Gastrocnemius medialis (tissue), 4 donors: Measurements from ENCODE around the gene DNAJC18. TPM values are rescaled to one million over a fixed set of nuclear protein-coding genes. Genes with fewer than 3 reads are reported as not detected.
"Not testable (repeated sequence)": the region's sequence is repeated elsewhere in the genome, so short reads cannot be mapped to it uniquely, and the experiment has no call there.

Experiments used
- ATAC-seq, 2 donors: fragments of 150-250 bp; one replicate each; pipeline ENCODE4 v1.9.1; 2016
- DNase-seq, 2 donors: peaks; one replicate each; pipeline ENCODE4 v3.0.0-alpha.2; 2019
- H3K27ac ChIP-seq, 4 donors: fragments of 200-600 bp; sonication (generic); 1 replicate in 1 of 4; 2 replicates in 3 of 4; pipeline ENCODE4 v1.5.1; 2016 to 2018; ENCODE audit warnings: mild to moderate bottlenecking in 2 of 4, moderate library complexity in 1 of 4
- H3K27me3 ChIP-seq, 3 donors: fragments of 200-600 bp; sonication (generic) in 2 of 3; 1 replicate in 1 of 3; 2 replicates in 2 of 3; pipeline versions ENCODE4 v1.5.1 to v1.6.0; 2016 to 2019; ENCODE audit warnings: mild to moderate bottlenecking in 1 of 3, moderate library complexity in 1 of 3
- H3K36me3 ChIP-seq, 2 donors: fragments of 200-600 bp; sonication (generic) in 1 of 2; one replicate each; pipeline ENCODE4 v1.5.1; 2017 to 2018
- H3K4me1 ChIP-seq, 2 donors: fragments of 200-600 bp; sonication (generic) in 1 of 2; one replicate each; pipeline ENCODE4 v1.5.1; 2016 to 2017; ENCODE audit warnings: mild to moderate bottlenecking in 2 of 2
- H3K4me3 ChIP-seq, 4 donors: fragments of 200-600 bp; sonication (generic) in 3 of 4; 1 replicate in 1 of 4; 2 replicates in 3 of 4; pipeline ENCODE4 v1.5.1; 2016 to 2019; ENCODE audit warnings: mild to moderate bottlenecking in 2 of 4
- H3K9me3 ChIP-seq, 3 donors: fragments of 200-600 bp; sonication (generic) in 2 of 3; 1 replicate in 1 of 3; 2 replicates in 2 of 3; pipeline ENCODE4 v1.5.1; 2016 to 2019
- CTCF ChIP-seq, 5 experiments: fragments of 450-650 bp in 3 of 5; fragments of 200-600 bp in 2 of 5; sonication (generic) in 2 of 5; IDR thresholded peaks in 4 of 5; conservative IDR thresholded peaks in 1 of 5; 1 replicate in 4 of 5; 2 replicates in 1 of 5; pipeline ENCODE4 v1.5.1; 2016 to 2019; ENCODE audit warnings: antibody characterized with exemption in 5 of 5, mild to moderate bottlenecking in 3 of 5, moderate library complexity in 3 of 5
- POLR2A ChIP-seq, 2 donors: fragments of 450-650 bp; IDR thresholded peaks; one replicate each; pipeline ENCODE4 v1.6.1; 2017; ENCODE audit warnings: antibody characterized with exemption in 2 of 2, mild to moderate bottlenecking in 2 of 2, moderate library complexity in 2 of 2
- in situ Hi-C, 4 donors: fragments of 200-750 bp; cut with MboI; loops; one replicate each; pipeline versions ENCODE4 v1.15.0 to v1.8.0; 2017; ENCODE audit warnings: low sequenced_read_pairs in 4 of 4
- intact Hi-C: fragments of 100-400 bp; cut with DNase I; formaldehyde crosslinking; loops from one replicate; pipeline ENCODE4 v1.15.1; 2023; ENCODE audit warnings: low total_unique reads
- total RNA-seq, 4 donors: library from RNA; depleted of rRNA; stranded (reverse); fragments of >200 nt; gene quantifications; one replicate each; pipeline versions ENCODE4 v1.1.0 to v1.2.3, GENCODE V29; 2016

The DNAJC18 gene
- total RNA-seq, 4 donors from 2014 or later: 5.1 to 21.7 (median 13.3) TPM

- Histone ChIP-seq H3K4me1 (peaks cover 17 to 52% of the 10 kb centered on the region in 2 donors), H3K9me3 (no peaks in the 10 kb centered on the region), H3K4me3 (peak overlapping the region; percentile 67 to 84 (median 72)), H3K36me3 (no peaks in the 10 kb centered on the region), H3K27me3 (no peaks in the 10 kb centered on the region), H3K27ac (peak overlapping the region; percentile 99 to 100 (median 100))
- intact Hi-C loops (loop anchor here (1.0 to 5.0 kb wide), 2 partner anchors 17 to 1769 kb away; no protein-coding TSS in a partner anchor), in situ Hi-C loops (no loop called here)
- TF ChIP-seq POLR2A (IDR thresholded peaks at IDR 0.05): no peak
- peak in 1 of 2 donors; percentile 81 for DNase-seq
- ATAC-seq: peak in 1 of 2 donors; percentile 12
Measured at GRCh38 chr5:139390639-139391569, 48.4 kb downstream of the DNAJC18 start.

GRCh38 chr5:139389701-139390638 is 49.4 kb downstream of the DNAJC18 start, which contains the start of gene MZB1:
TSS of gene MZB1 (minus strand) at chr5:139389913. CDS start at chr5:139389856, 57 bp downstream.
- no peaks in the 10 kb centered on the region for H3K27me3 ChIP-seq
- no peak for ATAC-seq
- TF ChIP-seq POLR2A (IDR thresholded peaks at IDR 0.05) (no peak), CTCF (IDR thresholded peaks at IDR 0.05 in 4 of 5, conservative IDR thresholded peaks at IDR 0.05 in 1 of 5) (no peak)
- H3K4me3 ChIP-seq: no peak within 1 kb of the TSS
- H3K27ac ChIP-seq: peak within 1 kb of the TSS; percentile 99 to 100 (median 100)
- H3K4me1 ChIP-seq: peaks cover 17 to 46% of the 10 kb centered on the region in 2 donors
- intact Hi-C loops: loop anchor here (1.0 to 5.0 kb wide), 2 partner anchors 16 to 1768 kb away; no protein-coding TSS in a partner anchor
- H3K36me3 ChIP-seq: no peaks in the 10 kb centered on the region
- peak in 1 of 2 donors; percentile 24 for DNase-seq
- no peaks in the 10 kb centered on the region for H3K9me3 ChIP-seq
- in situ Hi-C loops: no loop called here

GRCh38 chr5:139388198-139388821 is 51.0 kb downstream of the DNAJC18 start:
- TF ChIP-seq CTCF (IDR thresholded peaks at IDR 0.05 in 4 of 5, conservative IDR thresholded peaks at IDR 0.05 in 1 of 5) (no peak), POLR2A (IDR thresholded peaks at IDR 0.05) (no peak)
- Histone ChIP-seq H3K27ac (peak overlapping the region in 2 of 4 donors; percentile 3 to 49), H3K4me3 (no peak overlapping the region), H3K4me1 (peaks cover 19 to 54% of the 10 kb centered on the region in 2 donors), H3K27me3 (no peaks in the 10 kb centered on the region), H3K9me3 (no peaks in the 10 kb centered on the region), H3K36me3 (no peaks in the 10 kb centered on the region)
- ATAC-seq: no peak
- in situ Hi-C loops: no loop called here
- peak in 1 of 2 donors; percentile 25 for DNase-seq
- intact Hi-C loops: no loop called here

GRCh38 chr5:139387611-139388197 is 51.6 kb downstream of the DNAJC18 start:
- no peak for DNase-seq
- H3K4me1 ChIP-seq: peaks cover 19 to 48% of the 10 kb centered on the region in 2 donors

GRCh38 chr5:139386956-139387355 is 52.4 kb downstream of the DNAJC18 start:
- H3K4me3 ChIP-seq, H3K27ac ChIP-seq, DNase-seq, H3K36me3 ChIP-seq, H3K9me3 ChIP-seq, intact Hi-C loops, H3K27me3 ChIP-seq, in situ Hi-C loops, ATAC-seq: not testable (repeated sequence)
- peaks cover 19 to 42% of the 10 kb centered on the region in 2 donors for H3K4me1 ChIP-seq

More at GRCh38 chr5:139387611-139388197, 51.6 kb downstream of the DNAJC18 start:
- no peaks in the 10 kb centered on the region for H3K27me3 ChIP-seq
- no peaks in the 10 kb centered on the region for H3K9me3 ChIP-seq
- no peak overlapping the region for H3K4me3 ChIP-seq
- no peak for ATAC-seq
- in situ Hi-C loops: no loop called here
- intact Hi-C loops: no loop called here
- peak overlapping the region in 2 of 4 donors; percentile 3 to 49 for H3K27ac ChIP-seq
- TF ChIP-seq CTCF (IDR thresholded peaks at IDR 0.05 in 4 of 5, conservative IDR thresholded peaks at IDR 0.05 in 1 of 5) (no peak), POLR2A (IDR thresholded peaks at IDR 0.05) (no peak)
- H3K36me3 ChIP-seq: no peaks in the 10 kb centered on the region
